HepG2 (cell line): Measurements from ENCODE around the gene TBKBP1. TPM values are rescaled to one million over a fixed set of nuclear protein-coding genes. Genes with fewer than 3 reads are reported as not detected.

ENCODE experiments used
- ATAC-seq: fragments of 200-7000 bp; cut with Tn5 transposase; 3 replicates; pipeline ENCODE4 v1.9.1; 2020; ENCODE audit warnings: mild to moderate bottlenecking, moderate library complexity
- BruUV-seq: library from RNA; stranded (reverse); fragments of 400-500 nt; replicated peaks from 2 replicates; lab custom pipeline; 2021; lab: Mats Ljungman, UMichigan
- CTCF ChIA-PET: fragments of 300-600 bp; formaldehyde crosslinking; extraction: SDS; loops from one replicate; lab custom pipeline; 2021; ENCODE audit warnings: low total read pairs, inconsistent platforms, low intra/inter-chr PET ratio; lab: Yijun Ruan, JAX
- POLR2A ChIA-PET: fragments of 350-600 bp; sonication (Branson Sonifier 250); formaldehyde crosslinking; loops from one replicate; lab custom pipeline; 2020; ENCODE audit warnings: antibody characterized with exemption, inconsistent platforms; lab: Yijun Ruan, JAX
- DNase-seq: peaks from one replicate; pipeline ENCODE4 v3.0.0-alpha.2; 2015; ENCODE audit warnings: low spot score
- FAIRE-seq: peaks from 3 replicates; lab custom pipeline; 2011; peaks lifted over from hg19 to GRCh38; lab: Jason Lieb, UNC
- H2AFZ ChIP-seq: one replicate; pipeline ENCODE4 v1.6.1; 2011; ENCODE audit warnings: low read length, inconsistent platforms
- H3K27ac ChIP-seq: fragments of 300-600 bp; 3 replicates; pipeline ENCODE4 v1.8.0; 2011; ENCODE audit warnings: mixed run types, mild to moderate bottlenecking, mixed read lengths, low read length, inconsistent platforms; ENCODE audit not compliant: insufficient read depth; ENCODE audit errors: extremely low read length
- H3K27me3 ChIP-seq, 2 experiments: fragments of 200-600 bp in 1 of 2; 2 replicates in 1 of 2; 3 replicates in 1 of 2; pipeline versions ENCODE4 v1.6.0 to v1.8.0; 2011; ENCODE audit warnings: low read length in 2 of 2, mild to moderate bottlenecking in 2 of 2, moderate library complexity in 2 of 2, inconsistent platforms in 1 of 2; ENCODE audit not compliant: insufficient read depth in 2 of 2, control insufficient read depth in 1 of 2
- H3K36me3 ChIP-seq, 2 experiments: fragments of 200-600 bp in 1 of 2; replicated peaks in 1 of 2; 2 replicates in 1 of 2; 3 replicates in 1 of 2; pipeline versions ENCODE4 v1.5.1 to v1.8.0; 2011; ENCODE audit warnings: low read length in 2 of 2, inconsistent platforms in 1 of 2; ENCODE audit not compliant: insufficient read depth in 2 of 2, control insufficient read depth in 1 of 2
- H3K4me1 ChIP-seq: 2 replicates; pipeline ENCODE4 v1.5.1; 2012; ENCODE audit warnings: low read length, inconsistent platforms; ENCODE audit not compliant: insufficient read depth
- H3K4me2 ChIP-seq: 2 replicates; pipeline ENCODE4 v1.6.0; 2011; ENCODE audit warnings: low read depth, low read length, inconsistent platforms
- H3K4me3 ChIP-seq, 3 experiments: fragments of 200-600 bp in 1 of 3; sonication (generic), shearing (Covaris generic) in 1 of 3; replicated peaks in 1 of 3; 2 replicates each; pipeline ENCODE4 v1.5.1; 2011 to 2016; ENCODE audit warnings: low read length in 3 of 3, inconsistent platforms in 2 of 3, low read depth in 2 of 3, mild to moderate bottlenecking in 2 of 3, control low read depth in 1 of 3, mixed read lengths in 1 of 3; ENCODE audit not compliant: insufficient read depth in 1 of 3
- H3K79me2 ChIP-seq: one replicate; pipeline ENCODE4 v1.6.1; 2011; ENCODE audit warnings: low read length, inconsistent platforms; ENCODE audit not compliant: insufficient read depth
- H3K9ac ChIP-seq: 2 replicates; pipeline ENCODE4 v1.6.0; 2011; ENCODE audit warnings: mild to moderate bottlenecking, low read depth, low read length, inconsistent platforms; ENCODE audit not compliant: insufficient read depth
- H3K9me3 ChIP-seq: 2 replicates; pipeline ENCODE4 v1.5.1; 2012; ENCODE audit warnings: mild to moderate bottlenecking, low read length
- H4K20me1 ChIP-seq: 2 replicates; pipeline ENCODE4 v1.6.0; 2011; ENCODE audit warnings: inconsistent platforms, mild to moderate bottlenecking, low read length, moderate library complexity; ENCODE audit not compliant: insufficient read depth
- CEBPB ChIP-seq: IDR thresholded peaks from 2 replicates; pipeline ENCODE4 v1.6.1; 2011; ENCODE audit warnings: low read depth, low read length, improper control_type of control experiment, borderline replicate concordance
- ELF3 ChIP-seq: IDR thresholded peaks from 2 replicates; pipeline ENCODE4 v1.6.1; 2016; ENCODE audit warnings: missing genetic modification reagents, missing compliant biosample characterization
- ZKSCAN5 ChIP-seq: sonication (generic); formaldehyde crosslinking; IDR thresholded peaks from 2 replicates; pipeline ENCODE4 v1.5.1; 2020; ENCODE audit warnings: mild to moderate bottlenecking, missing genetic modification reagents
- ZNF550 ChIP-seq: sonication (generic); formaldehyde crosslinking; IDR thresholded peaks from 2 replicates; pipeline ENCODE4 v1.4.0; 2020; ENCODE audit warnings: mild to moderate bottlenecking, missing genetic modification reagents, borderline replicate concordance
- ZNF629 ChIP-seq: sonication (generic); formaldehyde crosslinking; conservative IDR thresholded peaks from 2 replicates; pipeline ENCODE4 v1.5.0; 2020; ENCODE audit warnings: missing genetic modification reagents
- ZNF775 ChIP-seq: sonication (generic); formaldehyde crosslinking; IDR thresholded peaks from 2 replicates; pipeline ENCODE4 v1.4.0; 2020; ENCODE audit warnings: missing genetic modification reagents, mild to moderate bottlenecking, moderate library complexity, borderline replicate concordance
- ZNF788 ChIP-seq: sonication (generic); formaldehyde crosslinking; IDR thresholded peaks from 2 replicates; pipeline ENCODE4 v1.5.0; 2020; ENCODE audit warnings: mild to moderate bottlenecking, missing genetic modification reagents, borderline replicate concordance
- ZNF792 ChIP-seq: IDR thresholded peaks from 2 replicates; pipeline ENCODE4 v1.6.1; 2016
- WGBS: methylation state at CpG from one replicate; pipeline ENCODE4 v1.1.6; 2017; ENCODE audit warnings: low lambda C conversion rate; 5-methylcytosine and 5-hydroxymethylcytosine counted together
- in situ Hi-C: cut with HindIII; loops from 2 replicates; pipeline ENCODE4 v1.10.0; 2017; ENCODE audit warnings: low pct_unique_long_range_greater_than_20kb; ENCODE audit not compliant: extremely low pct_ligation_motif_present
- intact Hi-C: fragments of 100-400 bp; cut with micrococcal nuclease; formaldehyde crosslinking; loops from one replicate; pipeline ENCODE4 v1.10.0; 2022; ENCODE audit not compliant: unreplicated experiment
- polyA plus RNA-seq, 8 experiments: library from polyadenylated mRNA; depleted of rRNA in 3 of 8; stranded (reverse) in 7 of 8; unstranded in 1 of 8; fragments of >200 nt; fragmentation: Illumina TruSeq in 4 of 8; extraction: Trizol in 4 of 8; gene quantifications; 2 replicates each; pipeline versions ENCODE4 v1.2.1 to v1.2.3, GENCODE V29; 2011 to 2016; ENCODE audit warnings: low read depth in 4 of 8, missing spikeins in 1 of 8, mixed read lengths in 1 of 8; ENCODE audit not compliant: insufficient read depth in 1 of 8
- total RNA-seq, 5 experiments: library from RNA; depleted of rRNA; stranded (reverse); fragments of >200 nt; fragmentation: Illumina TruSeq; extraction: Trizol; gene quantifications; 2 replicates each; pipeline ENCODE4 v1.2.3, GENCODE V29; 2016; ENCODE audit warnings: low read depth in 1 of 5

TBKBP1 gene
- total and polyA plus RNA-seq, 2 of the 13 experiments (the other 11 are each of a cell fraction or from before 2014, with no cell fraction given): 2.6 to 7.0 TPM

GRCh38 chr17:47718634-47719405, 24.9 kb downstream of the TBKBP1 start:
- no peak overlapping the region for H2AFZ ChIP-seq
- no peak overlapping the region for H3K4me2 ChIP-seq
- CTCF ChIA-PET: no interaction called here
- H3K27me3 ChIP-seq: peaks cover 24 to 92% of the 10 kb centered on the region in 2 experiments
- no peaks in the 10 kb centered on the region for H3K9me3 ChIP-seq
- H3K4me1 ChIP-seq: 0 out of 2 replicates have a peak, but pooled peaks cover 9% of the 10 kb centered on the region
- ATAC-seq (no peak), FAIRE-seq (no peak), DNase-seq (no peak)
- intact Hi-C loops: no loop called here
- WGBS: 35% methylated on average over 8 of the region's 8 CpGs
- POLR2A ChIA-PET: interaction anchor here (0.5 to 1.3 kb wide), 2 partner anchors 25 to 26 kb away, joined by 3 to 4 read pairs; partner anchors contain the start of gene TBKBP1
- no peak overlapping the region for H3K9ac ChIP-seq
- in situ Hi-C loops: no loop called here
- BruUV-seq: no TSS peak
- TF ChIP-seq ZNF792 (CRISPR knock-in tag): no peak
- no peak for TF ChIP-seq CEBPB
- TF ChIP-seq ZNF788 (CRISPR knock-in tag): no peak
- no peak for TF ChIP-seq ZNF550 (CRISPR knock-in tag)
- TF ChIP-seq ZKSCAN5 (CRISPR knock-in tag): no peak
- no peak for TF ChIP-seq ELF3 (CRISPR knock-in tag)
- H3K4me3 ChIP-seq: no peak overlapping the region
- no peaks in the 10 kb centered on the region for H3K36me3 ChIP-seq
- no peaks in the 10 kb centered on the region for H3K79me2 ChIP-seq
- H3K27ac ChIP-seq: no peak overlapping the region
- H4K20me1 ChIP-seq: no peaks in the 10 kb centered on the region; the same call in 1 of the 2 replicates

GRCh38 chr17:47719411-47720152, 25.6 kb downstream of the TBKBP1 start:
- Histone ChIP-seq H4K20me1 (no peaks in the 10 kb centered on the region; the same call in 1 of the 2 replicates), H3K36me3 (no peaks in the 10 kb centered on the region), H2AFZ (no peak overlapping the region), H3K27ac (no peak overlapping the region), H3K9ac (no peak overlapping the region), H3K27me3 (peaks cover 24 to 95% of the 10 kb centered on the region in 2 experiments), H3K4me3 (no peak overlapping the region), H3K79me2 (no peaks in the 10 kb centered on the region), H3K9me3 (no peaks in the 10 kb centered on the region), H3K4me1 (0 out of 2 replicates have a peak, but pooled peaks cover 9% of the 10 kb centered on the region), H3K4me2 (no peak overlapping the region)
- ChIA-PET POLR2A (no interaction called here), CTCF (no interaction called here)
- no peak for FAIRE-seq
- intact Hi-C loops (no loop called here), in situ Hi-C loops (no loop called here)
- no TSS peak for BruUV-seq
- ATAC-seq: no peak
- 27% methylated on average over 7 of the region's 9 CpGs for WGBS
- TF ChIP-seq ZNF775 (no peak), ZNF629 (0 out of 2 replicates have a peak, but pooled peaks have one; percentile 17)
- no peak for DNase-seq
